ENCODE results near the gene CACNA2D2. TPM values are rescaled to one million over a fixed set of nuclear protein-coding genes. Genes with fewer than 3 reads are reported as not detected.

CACNA2D2 gene
- total and polyA plus RNA-seq, 4 donors: 28.2 to 111 (median 69.1) TPM

DNA sequence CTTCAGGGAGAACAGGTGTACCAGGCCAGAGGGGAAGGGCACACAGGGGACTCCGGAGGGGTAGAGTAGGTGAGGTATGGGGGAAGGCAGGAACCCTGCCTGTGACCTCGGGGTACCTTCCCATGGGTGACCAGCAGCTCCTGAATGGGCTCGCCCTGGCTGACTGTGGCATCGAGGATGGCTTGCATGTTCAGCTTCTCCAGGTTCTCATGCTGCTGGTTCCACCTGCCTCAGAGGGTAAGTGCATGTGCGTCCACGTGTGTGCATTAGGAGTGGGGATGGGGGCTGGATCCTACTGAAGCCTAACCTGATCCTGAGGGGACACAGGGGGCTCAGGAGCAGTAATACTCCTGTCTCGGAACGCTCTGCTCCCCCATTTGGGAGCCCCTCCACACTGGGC lies 158.4 kb downstream of the CACNA2D2 start:
- Histone ChIP-seq H3K4me1 (ENCODE audit: control insufficient read depth in 5 of 5, insufficient read depth in 5 of 5, low read length in 5 of 5) (peaks cover 4 to 41% (median 14%) of the 10 kb centered on the region in 5 donors), H3K27ac (ENCODE audit: low read depth in 1 of 2, low read length in 1 of 2) (no peak overlapping the region), H3K36me3 (ENCODE audit: control insufficient read depth in 4 of 4, insufficient read depth in 4 of 4, low read length in 4 of 4) (peaks cover 0 to 14% (median 8%) of the 10 kb centered on the region in 4 donors), H3K4me3 (no peak overlapping the region), H3K9me3 (ENCODE audit: control insufficient read depth in 4 of 4, insufficient read depth in 3 of 4, low read length in 3 of 4) (no peaks in the 10 kb centered on the region), H3K9ac (ENCODE audit: insufficient read depth in 1 of 2, low read length in 2 of 2) (peak overlapping the region in 1 of 2 donors; percentile 28), H3K27me3 (ENCODE audit: control insufficient read depth in 3 of 3, insufficient read depth in 3 of 3, low read length in 2 of 3) (peaks cover 0 to 5% (median 0%) of the 10 kb centered on the region in 3 donors)
- no peak for DNase-seq
- 82 to 83% methylated on average over 8 of the region's 8 CpGs for WGBS, 2 donors
- no peak for ATAC-seq (ENCODE audit: insufficient read depth, low FRiP score)
- TF ChIP-seq, protein P1, sequence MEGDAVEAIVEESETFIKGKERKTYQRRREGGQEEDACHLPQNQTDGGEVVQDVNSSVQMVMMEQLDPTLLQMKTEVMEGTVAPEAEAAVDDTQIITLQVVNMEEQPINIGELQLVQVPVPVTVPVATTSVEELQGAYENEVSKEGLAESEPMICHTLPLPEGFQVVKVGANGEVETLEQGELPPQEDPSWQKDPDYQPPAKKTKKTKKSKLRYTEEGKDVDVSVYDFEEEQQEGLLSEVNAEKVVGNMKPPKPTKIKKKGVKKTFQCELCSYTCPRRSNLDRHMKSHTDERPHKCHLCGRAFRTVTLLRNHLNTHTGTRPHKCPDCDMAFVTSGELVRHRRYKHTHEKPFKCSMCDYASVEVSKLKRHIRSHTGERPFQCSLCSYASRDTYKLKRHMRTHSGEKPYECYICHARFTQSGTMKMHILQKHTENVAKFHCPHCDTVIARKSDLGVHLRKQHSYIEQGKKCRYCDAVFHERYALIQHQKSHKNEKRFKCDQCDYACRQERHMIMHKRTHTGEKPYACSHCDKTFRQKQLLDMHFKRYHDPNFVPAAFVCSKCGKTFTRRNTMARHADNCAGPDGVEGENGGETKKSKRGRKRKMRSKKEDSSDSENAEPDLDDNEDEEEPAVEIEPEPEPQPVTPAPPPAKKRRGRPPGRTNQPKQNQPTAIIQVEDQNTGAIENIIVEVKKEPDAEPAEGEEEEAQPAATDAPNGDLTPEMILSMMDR (IDR thresholded peaks at IDR 0.05; ENCODE audit: control extremely low read depth, extremely low read depth): no peak

DNA sequence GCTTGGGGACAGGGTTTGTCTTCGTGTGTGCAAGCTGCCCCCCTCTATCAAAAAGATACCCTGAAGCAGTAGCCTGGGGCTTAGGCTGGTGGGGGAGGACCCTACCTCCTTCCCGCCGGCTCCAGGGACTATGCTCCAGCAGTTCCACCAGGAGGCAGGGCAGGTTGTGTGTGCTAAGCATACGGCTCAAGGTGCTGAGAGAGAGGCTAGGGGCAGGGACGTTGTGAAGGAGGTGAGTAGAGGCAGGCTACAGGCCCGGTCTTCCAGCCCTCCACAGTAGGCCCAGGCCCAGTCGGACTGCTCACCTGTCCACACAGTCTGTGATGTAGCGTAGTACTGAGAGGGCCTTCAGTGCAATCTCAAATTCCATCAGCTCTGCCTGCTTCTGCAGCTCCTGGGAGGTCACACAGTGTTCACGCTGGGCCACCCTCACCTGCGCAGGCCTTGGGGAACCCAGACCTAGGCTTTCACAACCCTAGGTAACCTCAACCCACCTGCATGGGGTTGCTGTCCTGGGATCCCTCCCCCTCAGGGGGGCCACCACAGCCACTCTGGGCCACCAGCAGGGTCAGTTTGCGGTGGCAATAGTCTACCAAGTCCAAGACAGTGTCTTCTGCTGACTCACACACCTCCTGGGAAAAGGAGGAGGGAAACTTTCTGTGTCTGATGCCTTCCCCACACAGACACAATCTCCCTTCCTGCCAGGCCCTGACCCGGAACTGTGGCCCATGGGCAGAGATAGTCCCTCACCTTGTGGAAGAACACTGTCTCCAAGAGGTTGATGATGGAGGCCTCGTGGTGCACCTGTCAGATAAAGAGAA lies 160.4 kb downstream of the CACNA2D2 start:
- Histone ChIP-seq H3K4me1 (ENCODE audit: control insufficient read depth in 5 of 5, insufficient read depth in 5 of 5, low read length in 5 of 5) (peaks cover 0 to 51% (median 14%) of the 10 kb centered on the region in 5 donors), H3K27me3 (ENCODE audit: control insufficient read depth in 3 of 3, insufficient read depth in 3 of 3, low read length in 2 of 3) (peaks cover 0 to 5% (median 0%) of the 10 kb centered on the region in 3 donors), H3K9me3 (ENCODE audit: control insufficient read depth in 4 of 4, insufficient read depth in 3 of 4, low read length in 3 of 4) (no peaks in the 10 kb centered on the region), H3K4me3 (no peak overlapping the region), H3K9ac (ENCODE audit: insufficient read depth in 1 of 2, low read length in 2 of 2) (no peak overlapping the region), H3K36me3 (ENCODE audit: control insufficient read depth in 4 of 4, insufficient read depth in 4 of 4, low read length in 4 of 4) (peaks cover 0 to 4% (median 2%) of the 10 kb centered on the region in 4 donors), H3K27ac (ENCODE audit: low read depth in 1 of 2, low read length in 1 of 2) (no peak overlapping the region)
- WGBS, 2 donors: 88% methylated on average over 13 of the region's 13 CpGs
- no peak for ATAC-seq (ENCODE audit: insufficient read depth, low FRiP score)
- TF ChIP-seq, protein P1 (IDR thresholded peaks at IDR 0.05; ENCODE audit: control extremely low read depth, extremely low read depth): no peak
- DNase-seq: no peak

DNA sequence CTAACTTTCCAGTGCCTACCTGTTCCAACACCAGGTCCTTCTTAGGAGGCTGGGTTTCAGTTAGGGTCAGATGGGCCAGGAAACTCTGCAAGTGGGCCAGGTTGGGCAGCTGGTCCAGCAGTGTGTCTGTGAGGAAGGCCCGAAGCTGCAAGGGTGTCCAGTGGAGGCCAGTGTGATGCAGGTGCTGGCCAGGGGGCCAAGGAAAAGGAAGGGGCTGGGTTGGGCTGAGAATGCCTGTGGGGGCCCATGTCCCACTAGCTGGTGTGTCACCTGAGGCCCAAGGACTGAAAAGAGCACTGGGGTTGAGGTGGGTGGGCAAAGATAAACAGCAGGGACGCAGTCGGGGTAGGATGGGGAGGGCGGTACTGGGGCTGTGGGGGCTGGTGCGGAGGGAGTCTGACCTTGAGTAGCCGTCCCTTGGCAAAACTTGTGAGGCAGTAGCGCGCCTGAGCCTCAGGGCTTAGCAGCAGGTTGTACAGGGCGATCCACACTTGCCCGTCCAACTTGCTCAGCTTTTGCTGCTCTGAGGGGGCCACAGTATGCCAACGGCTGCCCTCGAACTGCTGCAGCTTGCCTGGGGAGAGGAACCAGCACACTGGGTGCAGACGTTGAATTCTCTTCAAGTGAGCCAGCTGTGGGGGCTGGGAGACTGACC lies 161.3 kb downstream of the CACNA2D2 start:
- TF ChIP-seq, protein P1 (IDR thresholded peaks at IDR 0.05; ENCODE audit: control extremely low read depth, extremely low read depth): no peak
- Histone ChIP-seq H3K27ac (ENCODE audit: low read depth in 1 of 2, low read length in 1 of 2) (no peak overlapping the region), H3K36me3 (ENCODE audit: control insufficient read depth in 4 of 4, insufficient read depth in 4 of 4, low read length in 4 of 4) (no peaks in the 10 kb centered on the region), H3K27me3 (ENCODE audit: control insufficient read depth in 3 of 3, insufficient read depth in 3 of 3, low read length in 2 of 3) (peaks cover 0 to 5% (median 0%) of the 10 kb centered on the region in 3 donors), H3K9me3 (ENCODE audit: control insufficient read depth in 4 of 4, insufficient read depth in 3 of 4, low read length in 3 of 4) (no peaks in the 10 kb centered on the region), H3K4me3 (no peak overlapping the region), H3K9ac (ENCODE audit: insufficient read depth in 1 of 2, low read length in 2 of 2) (no peak overlapping the region), H3K4me1 (ENCODE audit: control insufficient read depth in 5 of 5, insufficient read depth in 5 of 5, low read length in 5 of 5) (peaks cover 0 to 53% (median 14%) of the 10 kb centered on the region in 5 donors)
- no peak for DNase-seq
- 85 to 90% methylated on average over 13 of the region's 13 CpGs for WGBS, 2 donors
- no peak for ATAC-seq (ENCODE audit: insufficient read depth, low FRiP score)

Data from lung (tissue), 12 donors.